ENCODE measurements around the gene TADA3. TPM values are rescaled to one million over a fixed set of nuclear protein-coding genes. Genes with fewer than 3 reads are reported as not detected.

The TADA3 gene
- total and polyA plus RNA-seq, 9 of the 15 experiments (the other 6 are each of a cell fraction or from before 2014, with no cell fraction given): 4.1 to 110 (median 74.8) TPM

DNA sequence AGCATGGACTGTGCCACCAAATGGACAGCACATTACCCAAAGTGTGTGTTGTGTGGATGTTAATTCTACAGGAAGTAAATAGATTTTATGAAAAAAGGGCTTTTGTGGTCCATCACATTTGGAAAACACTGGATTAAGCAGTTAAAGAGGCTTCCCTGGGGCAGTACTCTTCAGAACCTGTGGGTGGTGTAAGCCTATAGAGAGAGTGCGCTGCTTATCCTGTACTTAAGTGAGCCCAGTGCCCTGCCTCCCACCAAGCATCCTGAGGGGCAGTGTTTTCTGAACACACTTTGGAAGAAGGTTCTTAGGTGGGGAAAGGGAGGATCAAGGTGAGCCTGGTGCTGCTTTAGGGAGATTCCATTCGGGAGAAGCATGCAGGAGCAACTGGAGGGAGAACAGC is 28.7 kb upstream of the TADA3 start:
- ATAC-seq (peak; percentile 83), FAIRE-seq (peak; percentile 52), DNase-seq (ENCODE audit: extremely low read depth in 1 of 4, low spot score in 3 of 4) (no peak)
- in situ Hi-C loops (cut with MboI): no loop called here
- Histone ChIP-seq H3K4me1 (replicated peaks in 1 of 2; ENCODE audit: control insufficient read depth in 2 of 2, insufficient read depth in 2 of 2, low read length in 2 of 2) (peaks cover 0 to 4% of the 10 kb centered on the region in 2 experiments; a peak in 2 of 5 replicates), H3K79me2 (ENCODE audit: control insufficient read depth, insufficient read depth, low read length) (no peaks in the 10 kb centered on the region), H3K4me2 (ENCODE audit: insufficient read depth, low read length) (no peak overlapping the region), H3K9ac (ENCODE audit: insufficient read depth in 1 of 2, low read depth in 2 of 2, low read length in 2 of 2) (no peak overlapping the region), H3K27ac (ENCODE audit: extremely low read depth, low read depth, low read length) (no peak overlapping the region), H3K36me3 (ENCODE audit: control insufficient read depth, insufficient read depth, low read length) (peaks cover 43% of the 10 kb centered on the region), H3K27me3 (ENCODE audit: control insufficient read depth in 2 of 2, insufficient read depth in 2 of 2, low read length in 2 of 2) (no peaks in the 10 kb centered on the region), H3K9me1 (ENCODE audit: control insufficient read depth, insufficient read depth, low read length) (peaks cover 7% of the 10 kb centered on the region), H2AFZ (ENCODE audit: low read depth, low read length) (no peak overlapping the region), H3K9me3 (replicated peaks; ENCODE audit: control insufficient read depth, insufficient read depth, low read depth, low read length) (no peaks in the 10 kb centered on the region), H4K20me1 (replicated peaks; ENCODE audit: control insufficient read depth, insufficient read depth, low read length) (no peaks in the 10 kb centered on the region; the same call in 1 of the 2 replicates), H3K4me3 (no peak overlapping the region)
- TF ChIP-seq, protein P1, sequence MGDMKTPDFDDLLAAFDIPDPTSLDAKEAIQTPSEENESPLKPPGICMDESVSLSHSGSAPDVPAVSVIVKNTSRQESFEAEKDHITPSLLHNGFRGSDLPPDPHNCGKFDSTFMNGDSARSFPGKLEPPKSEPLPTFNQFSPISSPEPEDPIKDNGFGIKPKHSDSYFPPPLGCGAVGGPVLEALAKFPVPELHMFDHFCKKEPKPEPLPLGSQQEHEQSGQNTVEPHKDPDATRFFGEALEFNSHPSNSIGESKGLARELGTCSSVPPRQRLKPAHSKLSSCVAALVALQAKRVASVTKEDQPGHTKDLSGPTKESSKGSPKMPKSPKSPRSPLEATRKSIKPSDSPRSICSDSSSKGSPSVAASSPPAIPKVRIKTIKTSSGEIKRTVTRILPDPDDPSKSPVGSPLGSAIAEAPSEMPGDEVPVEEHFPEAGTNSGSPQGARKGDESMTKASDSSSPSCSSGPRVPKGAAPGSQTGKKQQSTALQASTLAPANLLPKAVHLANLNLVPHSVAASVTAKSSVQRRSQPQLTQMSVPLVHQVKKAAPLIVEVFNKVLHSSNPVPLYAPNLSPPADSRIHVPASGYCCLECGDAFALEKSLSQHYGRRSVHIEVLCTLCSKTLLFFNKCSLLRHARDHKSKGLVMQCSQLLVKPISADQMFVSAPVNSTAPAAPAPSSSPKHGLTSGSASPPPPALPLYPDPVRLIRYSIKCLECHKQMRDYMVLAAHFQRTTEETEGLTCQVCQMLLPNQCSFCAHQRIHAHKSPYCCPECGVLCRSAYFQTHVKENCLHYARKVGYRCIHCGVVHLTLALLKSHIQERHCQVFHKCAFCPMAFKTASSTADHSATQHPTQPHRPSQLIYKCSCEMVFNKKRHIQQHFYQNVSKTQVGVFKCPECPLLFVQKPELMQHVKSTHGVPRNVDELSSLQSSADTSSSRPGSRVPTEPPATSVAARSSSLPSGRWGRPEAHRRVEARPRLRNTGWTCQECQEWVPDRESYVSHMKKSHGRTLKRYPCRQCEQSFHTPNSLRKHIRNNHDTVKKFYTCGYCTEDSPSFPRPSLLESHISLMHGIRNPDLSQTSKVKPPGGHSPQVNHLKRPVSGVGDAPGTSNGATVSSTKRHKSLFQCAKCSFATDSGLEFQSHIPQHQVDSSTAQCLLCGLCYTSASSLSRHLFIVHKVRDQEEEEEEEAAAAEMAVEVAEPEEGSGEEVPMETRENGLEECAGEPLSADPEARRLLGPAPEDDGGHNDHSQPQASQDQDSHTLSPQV (IDR thresholded peaks at IDR 0.05): no peak
- TF ChIP-seq ILF3 (IDR thresholded peaks at IDR 0.05; ENCODE audit: borderline replicate concordance) (no peak), ZNF24 (IDR thresholded peaks at IDR 0.05) (no peak), ELK3 (CRISPR knock-in tag; IDR thresholded peaks at IDR 0.05) (no peak), PRMT5 (CRISPR knock-in tag; IDR thresholded peaks at IDR 0.05) (no peak), MYBL2 (IDR thresholded peaks at IDR 0.05; ENCODE audit: low read depth) (no peak), MYBL2 (CRISPR knock-in tag; IDR thresholded peaks at IDR 0.05; ENCODE audit: borderline replicate concordance) (no peak)
- TF ChIP-seq, protein P2, sequence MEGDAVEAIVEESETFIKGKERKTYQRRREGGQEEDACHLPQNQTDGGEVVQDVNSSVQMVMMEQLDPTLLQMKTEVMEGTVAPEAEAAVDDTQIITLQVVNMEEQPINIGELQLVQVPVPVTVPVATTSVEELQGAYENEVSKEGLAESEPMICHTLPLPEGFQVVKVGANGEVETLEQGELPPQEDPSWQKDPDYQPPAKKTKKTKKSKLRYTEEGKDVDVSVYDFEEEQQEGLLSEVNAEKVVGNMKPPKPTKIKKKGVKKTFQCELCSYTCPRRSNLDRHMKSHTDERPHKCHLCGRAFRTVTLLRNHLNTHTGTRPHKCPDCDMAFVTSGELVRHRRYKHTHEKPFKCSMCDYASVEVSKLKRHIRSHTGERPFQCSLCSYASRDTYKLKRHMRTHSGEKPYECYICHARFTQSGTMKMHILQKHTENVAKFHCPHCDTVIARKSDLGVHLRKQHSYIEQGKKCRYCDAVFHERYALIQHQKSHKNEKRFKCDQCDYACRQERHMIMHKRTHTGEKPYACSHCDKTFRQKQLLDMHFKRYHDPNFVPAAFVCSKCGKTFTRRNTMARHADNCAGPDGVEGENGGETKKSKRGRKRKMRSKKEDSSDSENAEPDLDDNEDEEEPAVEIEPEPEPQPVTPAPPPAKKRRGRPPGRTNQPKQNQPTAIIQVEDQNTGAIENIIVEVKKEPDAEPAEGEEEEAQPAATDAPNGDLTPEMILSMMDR (IDR thresholded peaks at IDR 0.05 in 2 of 3, conservative IDR thresholded peaks at IDR 0.05 in 1 of 3; ENCODE audit: insufficient read depth in 2 of 3, low read depth in 1 of 3, low read length in 3 of 3): peak; percentile 34 to 50 (median 45); a peak in 5 of 6 replicates
- TF ChIP-seq, protein P3, sequence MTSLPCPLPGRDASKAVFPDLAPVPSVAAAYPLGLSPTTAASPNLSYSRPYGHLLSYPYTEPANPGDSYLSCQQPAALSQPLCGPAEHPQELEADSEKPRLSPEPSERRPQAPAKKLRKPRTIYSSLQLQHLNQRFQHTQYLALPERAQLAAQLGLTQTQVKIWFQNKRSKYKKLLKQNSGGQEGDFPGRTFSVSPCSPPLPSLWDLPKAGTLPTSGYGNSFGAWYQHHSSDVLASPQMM (CRISPR knock-in tag; IDR thresholded peaks at IDR 0.05): no peak
- TF ChIP-seq, protein P4, sequence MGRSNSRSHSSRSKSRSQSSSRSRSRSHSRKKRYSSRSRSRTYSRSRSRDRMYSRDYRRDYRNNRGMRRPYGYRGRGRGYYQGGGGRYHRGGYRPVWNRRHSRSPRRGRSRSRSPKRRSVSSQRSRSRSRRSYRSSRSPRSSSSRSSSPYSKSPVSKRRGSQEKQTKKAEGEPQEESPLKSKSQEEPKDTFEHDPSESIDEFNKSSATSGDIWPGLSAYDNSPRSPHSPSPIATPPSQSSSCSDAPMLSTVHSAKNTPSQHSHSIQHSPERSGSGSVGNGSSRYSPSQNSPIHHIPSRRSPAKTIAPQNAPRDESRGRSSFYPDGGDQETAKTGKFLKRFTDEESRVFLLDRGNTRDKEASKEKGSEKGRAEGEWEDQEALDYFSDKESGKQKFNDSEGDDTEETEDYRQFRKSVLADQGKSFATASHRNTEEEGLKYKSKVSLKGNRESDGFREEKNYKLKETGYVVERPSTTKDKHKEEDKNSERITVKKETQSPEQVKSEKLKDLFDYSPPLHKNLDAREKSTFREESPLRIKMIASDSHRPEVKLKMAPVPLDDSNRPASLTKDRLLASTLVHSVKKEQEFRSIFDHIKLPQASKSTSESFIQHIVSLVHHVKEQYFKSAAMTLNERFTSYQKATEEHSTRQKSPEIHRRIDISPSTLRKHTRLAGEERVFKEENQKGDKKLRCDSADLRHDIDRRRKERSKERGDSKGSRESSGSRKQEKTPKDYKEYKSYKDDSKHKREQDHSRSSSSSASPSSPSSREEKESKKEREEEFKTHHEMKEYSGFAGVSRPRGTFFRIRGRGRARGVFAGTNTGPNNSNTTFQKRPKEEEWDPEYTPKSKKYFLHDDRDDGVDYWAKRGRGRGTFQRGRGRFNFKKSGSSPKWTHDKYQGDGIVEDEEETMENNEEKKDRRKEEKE (IDR thresholded peaks at IDR 0.05; ENCODE audit: borderline replicate concordance in 1 of 2, control insufficient read depth in 1 of 2, low read depth in 2 of 2, low read length in 1 of 2): no peak
- intact Hi-C loops (cut with micrococcal nuclease): no loop called here
- WGBS (ENCODE audit: insufficient coverage, low coverage, missing lambda C conversion rate): 85% methylated on average over 2 of the region's 2 CpGs
- ChIA-PET POLR2A (interaction anchor here (0.5 to 2.6 kb wide), 5 partner anchors 11 to 494 kb away, joined by 3 to 7 read pairs (median 5); no protein-coding TSS in a partner anchor), CTCF (ENCODE audit: low intra/inter-chr PET ratio) (no interaction called here)
- no TSS peak for BruUV-seq (replicated peaks)

All from K562 (cell line).